GM21825 (cell line): ENCODE data around the gene PSMD2.
"Not testable (repeated sequence)": the region's sequence is repeated elsewhere in the genome, so short reads cannot be mapped to it uniquely, and the experiment has no call there.

ENCODE experiments used
- ATAC-seq: cut with Tn5 transposase; IDR thresholded peaks from one replicate; pipeline ENCODE4 v1.9.1; 2021; ENCODE audit warnings: mild to moderate bottlenecking, moderate library complexity; ENCODE audit not compliant: unreplicated experiment

PSMD2 gene

DNA sequence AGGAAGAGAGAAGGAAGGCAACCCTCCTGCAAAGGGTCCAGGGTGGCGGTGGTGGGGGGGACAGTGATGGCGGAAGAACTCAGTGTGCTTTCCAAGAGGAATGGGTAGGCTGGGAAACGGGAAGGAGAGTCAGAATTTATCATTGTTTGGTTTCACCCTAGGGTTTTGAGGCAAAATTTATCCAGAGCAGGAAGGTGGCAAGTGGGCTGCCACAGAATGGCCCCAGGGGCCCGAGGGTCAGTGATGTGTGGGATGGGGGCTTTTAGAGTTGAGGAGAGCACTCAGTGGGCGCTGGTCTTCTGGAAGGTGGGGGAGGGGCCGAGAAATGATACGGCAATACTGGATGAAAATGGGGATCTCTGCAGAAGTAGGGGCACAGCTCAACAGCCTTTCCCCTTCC lies 38.9 kb downstream of the PSMD2 start:
- no peak for ATAC-seq

DNA sequence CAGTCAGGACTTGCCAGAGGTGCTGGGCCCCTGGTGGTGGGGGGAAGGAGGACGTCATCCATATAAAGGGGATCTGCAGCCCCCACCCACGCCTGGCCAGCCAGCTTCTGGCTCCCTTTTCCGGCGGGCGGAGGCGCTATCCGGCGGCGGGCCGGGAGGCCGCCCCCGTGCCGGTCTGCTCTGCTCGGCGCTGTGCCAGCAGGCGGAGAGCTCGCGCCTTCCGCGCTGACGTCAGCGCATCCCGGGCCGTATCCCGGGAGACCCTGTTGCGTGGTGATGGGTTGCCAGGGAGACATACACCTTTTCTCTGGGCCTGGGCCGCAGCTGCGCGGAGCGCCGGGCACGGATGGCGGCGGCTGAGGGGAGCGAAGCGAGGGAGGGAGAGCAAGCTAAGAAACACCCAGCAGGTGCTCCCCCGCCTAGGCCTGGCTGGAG lies 39.5 kb downstream of the PSMD2 start:
- ATAC-seq = no peak

DNA sequence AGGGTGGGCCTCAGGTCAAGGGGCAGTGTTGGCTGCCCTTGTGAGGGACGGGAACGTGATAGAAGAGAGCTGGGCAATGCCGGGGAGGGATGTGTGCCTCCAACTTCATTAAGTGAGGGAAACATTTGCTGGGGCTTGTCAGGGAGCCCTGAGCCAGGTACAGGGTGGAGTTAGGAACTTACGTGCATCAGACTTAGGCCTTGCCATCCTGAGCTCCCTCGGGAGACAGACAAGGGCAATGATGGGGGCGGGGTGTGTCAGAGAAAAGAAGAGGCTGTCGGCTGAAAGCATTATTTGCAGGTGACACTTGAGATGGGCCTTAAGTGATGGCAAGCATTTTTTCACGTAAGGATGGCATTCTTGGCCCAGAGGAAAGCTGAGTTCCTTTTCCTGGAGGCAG lies 40.0 kb downstream of the PSMD2 start:
- ATAC-seq = no peak

DNA sequence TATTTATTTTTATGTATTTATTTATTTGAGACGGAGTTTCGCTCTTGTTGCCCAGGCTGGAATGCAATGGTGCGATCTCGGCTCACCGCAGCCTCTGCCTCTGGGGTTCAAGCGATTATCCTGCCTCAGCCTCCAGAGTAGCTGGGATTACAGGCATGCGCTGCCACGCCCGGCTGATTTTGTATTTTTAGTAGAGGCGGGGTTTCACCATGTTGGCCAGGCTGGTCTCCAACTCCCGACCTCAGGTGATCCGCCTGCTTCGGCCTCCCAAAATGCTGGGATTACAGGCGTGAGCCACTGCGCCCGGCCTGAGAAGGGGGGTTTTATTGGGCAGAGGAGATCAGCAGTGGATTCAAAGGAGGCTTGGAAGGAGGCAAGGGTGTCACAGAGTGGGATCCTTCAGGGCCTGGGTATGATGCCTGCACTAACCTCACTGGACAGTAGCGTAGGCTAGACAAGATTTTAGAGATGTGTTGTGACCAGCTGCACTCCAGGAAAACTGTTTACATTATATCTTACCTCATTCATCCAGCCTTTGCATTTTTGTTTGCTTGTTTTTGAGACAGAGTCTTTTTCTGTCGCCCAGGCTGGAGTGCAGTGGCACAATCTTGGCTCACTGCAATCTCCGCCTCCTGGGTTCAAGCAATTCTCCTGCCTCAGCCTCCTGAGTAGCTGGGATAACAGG lies 40.6 kb downstream of the PSMD2 start:
- not testable (repeated sequence) for ATAC-seq

DNA sequence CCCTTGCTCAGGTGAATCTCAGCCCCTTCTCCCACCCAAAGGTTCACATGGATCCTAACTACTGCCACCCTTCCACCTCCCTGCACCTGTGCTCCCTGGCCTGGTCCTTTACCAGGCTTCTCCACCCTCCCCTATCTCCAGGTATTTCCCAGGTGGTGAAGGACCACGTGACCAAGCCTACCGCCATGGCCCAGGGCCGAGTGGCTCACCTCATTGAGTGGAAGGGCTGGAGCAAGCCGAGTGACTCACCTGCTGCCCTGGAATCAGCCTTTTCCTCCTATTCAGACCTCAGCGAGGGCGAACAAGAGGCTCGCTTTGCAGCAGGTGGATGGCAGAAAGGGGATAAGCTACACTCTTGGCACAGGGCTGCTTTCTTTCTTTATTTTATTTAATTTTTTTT lies 42.9 kb downstream of the PSMD2 start:
- ATAC-seq = no peak

DNA sequence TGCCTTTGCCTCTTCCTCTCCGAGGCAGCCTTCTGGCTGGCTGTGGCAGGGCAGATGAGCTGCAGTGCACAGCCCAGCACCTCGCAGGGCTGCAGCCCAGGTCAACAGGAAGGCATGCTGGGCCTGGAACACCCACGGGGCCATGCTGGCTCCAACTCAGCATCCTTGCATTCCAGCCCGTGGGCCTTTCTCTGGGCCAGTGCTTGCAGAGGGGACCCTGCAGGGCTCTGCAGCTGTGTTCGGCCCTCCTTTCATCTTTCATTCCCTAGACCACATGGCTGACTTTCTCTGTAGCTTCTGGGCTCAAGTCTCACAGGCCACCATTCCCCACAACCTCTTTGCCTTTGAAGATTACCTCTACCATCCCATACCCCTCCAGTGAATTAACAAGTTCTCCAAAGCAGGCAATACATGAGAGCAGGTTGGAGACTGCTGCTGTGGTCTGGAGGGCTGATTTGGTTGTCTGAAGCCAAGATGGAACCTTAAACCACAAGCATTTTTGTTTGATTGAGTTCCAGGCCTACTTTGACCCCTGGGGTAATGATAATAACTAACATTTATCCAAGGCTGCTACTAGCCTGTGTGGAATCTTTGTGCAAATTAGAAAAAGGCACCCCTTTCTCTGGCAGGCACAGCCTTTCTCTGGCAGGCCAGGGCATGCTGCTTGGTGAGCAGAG lies 44.3 kb downstream of the PSMD2 start:
- no peak for ATAC-seq

DNA sequence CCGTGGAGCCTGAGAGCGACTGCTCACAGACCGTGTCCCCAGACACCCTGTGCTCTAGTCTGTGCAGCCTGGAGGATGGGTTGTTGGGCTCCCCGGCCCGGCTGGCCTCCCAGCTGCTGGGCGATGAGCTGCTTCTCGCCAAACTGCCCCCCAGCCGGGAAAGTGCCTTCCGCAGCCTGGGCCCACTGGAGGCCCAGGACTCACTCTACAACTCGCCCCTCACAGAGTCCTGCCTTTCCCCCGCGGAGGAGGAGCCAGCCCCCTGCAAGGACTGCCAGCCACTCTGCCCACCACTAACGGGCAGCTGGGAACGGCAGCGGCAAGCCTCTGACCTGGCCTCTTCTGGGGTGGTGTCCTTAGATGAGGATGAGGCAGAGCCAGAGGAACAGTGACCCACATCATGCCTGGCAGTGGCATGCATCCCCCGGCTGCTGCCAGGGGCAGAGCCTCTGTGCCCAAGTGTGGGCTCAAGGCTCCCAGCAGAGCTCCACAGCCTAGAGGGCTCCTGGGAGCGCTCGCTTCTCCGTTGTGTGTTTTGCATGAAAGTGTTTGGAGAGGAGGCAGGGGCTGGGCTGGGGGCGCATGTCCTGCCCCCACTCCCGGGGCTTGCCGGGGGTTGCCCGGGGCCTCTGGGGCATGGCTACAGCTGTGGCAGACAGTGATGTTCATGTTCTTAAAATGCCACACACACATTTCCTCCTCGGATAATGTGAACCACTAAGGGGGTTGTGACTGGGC lies 45.7 kb downstream of the PSMD2 start:
- no peak for ATAC-seq

DNA sequence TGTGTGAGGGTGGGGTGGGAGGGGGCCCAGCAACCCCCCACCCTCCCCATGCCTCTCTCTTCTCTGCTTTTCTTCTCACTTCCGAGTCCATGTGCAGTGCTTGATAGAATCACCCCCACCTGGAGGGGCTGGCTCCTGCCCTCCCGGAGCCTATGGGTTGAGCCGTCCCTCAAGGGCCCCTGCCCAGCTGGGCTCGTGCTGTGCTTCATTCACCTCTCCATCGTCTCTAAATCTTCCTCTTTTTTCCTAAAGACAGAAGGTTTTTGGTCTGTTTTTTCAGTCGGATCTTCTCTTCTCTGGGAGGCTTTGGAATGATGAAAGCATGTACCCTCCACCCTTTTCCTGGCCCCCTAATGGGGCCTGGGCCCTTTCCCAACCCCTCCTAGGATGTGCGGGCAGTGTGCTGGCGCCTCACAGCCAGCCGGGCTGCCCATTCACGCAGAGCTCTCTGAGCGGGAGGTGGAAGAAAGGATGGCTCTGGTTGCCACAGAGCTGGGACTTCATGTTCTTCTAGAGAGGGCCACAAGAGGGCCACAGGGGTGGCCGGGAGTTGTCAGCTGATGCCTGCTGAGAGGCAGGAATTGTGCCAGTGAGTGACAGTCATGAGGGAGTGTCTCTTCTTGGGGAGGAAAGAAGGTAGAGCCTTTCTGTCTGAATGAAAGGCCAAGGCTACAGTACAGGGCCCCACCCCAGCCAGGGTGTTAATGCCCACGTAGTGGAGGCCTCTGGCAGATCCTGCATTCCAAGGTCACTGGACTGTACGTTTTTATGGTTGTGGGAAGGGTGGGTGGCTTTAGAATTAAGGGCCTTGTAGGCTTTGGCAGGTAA lies 46.5 kb downstream of the PSMD2 start:
- ATAC-seq = no peak

DNA sequence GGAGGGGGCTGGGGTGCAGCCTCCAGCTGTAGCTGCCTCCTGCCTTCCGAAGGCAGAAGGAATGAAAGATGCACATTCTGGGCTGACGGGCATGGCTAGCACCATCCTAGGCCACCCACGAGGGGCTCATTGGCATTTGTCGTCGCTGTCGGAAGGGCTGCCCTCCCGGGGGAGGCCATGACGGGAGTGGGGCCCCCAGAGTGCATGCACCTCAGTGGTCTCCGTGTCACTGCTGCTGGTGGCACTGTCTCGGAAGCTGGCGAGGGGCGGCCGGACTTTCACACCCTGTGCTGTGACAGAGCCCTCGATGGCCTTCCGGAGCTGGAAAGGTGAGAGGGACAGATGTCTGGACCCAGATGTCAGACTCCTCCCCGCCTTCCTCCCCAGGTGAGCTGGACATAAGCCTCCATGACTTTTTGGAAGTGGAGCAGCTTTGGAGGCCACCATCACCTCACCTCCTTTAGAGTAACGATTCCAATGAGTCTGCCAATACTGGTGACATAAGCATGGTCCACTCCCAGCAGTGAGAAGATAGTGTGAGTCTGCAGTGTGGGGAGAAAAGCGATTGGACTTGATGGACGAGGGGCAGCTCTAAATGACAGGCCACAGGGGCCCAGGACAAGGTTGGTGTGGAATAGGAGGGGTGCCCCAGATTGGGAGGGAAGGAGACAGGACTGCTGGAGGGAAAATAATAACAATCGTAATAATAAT lies 47.6 kb downstream of the PSMD2 start:
- no peak for ATAC-seq

DNA sequence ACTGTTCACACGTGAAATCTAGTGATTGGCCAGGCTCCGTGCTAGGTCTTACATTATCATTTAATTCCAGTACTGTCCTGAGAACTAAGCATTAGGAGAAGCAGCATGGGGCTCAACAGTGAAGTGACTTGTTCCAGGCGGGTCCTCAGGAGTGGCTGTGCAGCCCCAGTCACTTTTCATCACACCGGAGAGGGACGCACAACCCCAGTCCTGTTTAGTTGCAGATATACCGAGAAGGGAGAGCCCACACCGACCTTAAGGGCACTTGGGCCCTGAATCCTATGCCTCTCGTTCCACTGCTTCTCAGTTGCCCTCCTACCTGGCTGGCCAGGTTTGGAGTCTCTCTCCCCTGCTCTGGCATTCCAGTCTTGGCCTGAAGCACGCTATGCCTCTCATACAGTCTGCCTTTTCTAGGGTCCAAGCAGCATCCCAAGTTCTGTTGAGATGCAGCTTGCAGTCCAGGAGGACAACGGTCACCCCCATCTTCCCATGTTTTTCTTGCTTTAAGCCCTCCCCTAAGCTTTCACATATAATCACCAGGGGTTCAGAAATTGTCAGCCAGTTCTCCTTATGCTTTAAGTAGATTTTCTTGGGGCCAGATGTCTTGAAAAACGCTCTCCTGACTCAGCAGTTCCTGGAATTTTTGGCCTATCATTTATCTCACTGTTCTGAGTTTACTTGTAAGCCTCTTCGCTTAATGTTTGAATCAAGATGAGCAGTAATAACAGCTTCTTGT lies 48.4 kb downstream of the PSMD2 start:
- ATAC-seq = no peak

DNA sequence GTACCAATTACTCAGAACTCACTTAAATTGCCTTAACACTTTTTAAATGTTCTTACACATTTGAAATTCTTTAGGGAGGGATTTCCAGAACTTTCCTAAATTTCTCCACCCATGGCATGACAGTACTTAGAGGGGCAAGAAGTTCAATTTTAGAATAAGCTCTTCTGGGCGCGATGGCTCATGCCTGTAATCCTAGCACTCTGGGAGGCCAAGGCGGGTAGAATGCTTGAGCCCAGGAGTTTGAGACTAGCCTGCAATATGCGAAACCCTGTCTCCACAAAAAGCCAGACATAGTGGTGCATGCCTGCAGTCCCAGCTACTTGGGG lies 49.0 kb downstream of the PSMD2 start:
- no peak for ATAC-seq

DNA sequence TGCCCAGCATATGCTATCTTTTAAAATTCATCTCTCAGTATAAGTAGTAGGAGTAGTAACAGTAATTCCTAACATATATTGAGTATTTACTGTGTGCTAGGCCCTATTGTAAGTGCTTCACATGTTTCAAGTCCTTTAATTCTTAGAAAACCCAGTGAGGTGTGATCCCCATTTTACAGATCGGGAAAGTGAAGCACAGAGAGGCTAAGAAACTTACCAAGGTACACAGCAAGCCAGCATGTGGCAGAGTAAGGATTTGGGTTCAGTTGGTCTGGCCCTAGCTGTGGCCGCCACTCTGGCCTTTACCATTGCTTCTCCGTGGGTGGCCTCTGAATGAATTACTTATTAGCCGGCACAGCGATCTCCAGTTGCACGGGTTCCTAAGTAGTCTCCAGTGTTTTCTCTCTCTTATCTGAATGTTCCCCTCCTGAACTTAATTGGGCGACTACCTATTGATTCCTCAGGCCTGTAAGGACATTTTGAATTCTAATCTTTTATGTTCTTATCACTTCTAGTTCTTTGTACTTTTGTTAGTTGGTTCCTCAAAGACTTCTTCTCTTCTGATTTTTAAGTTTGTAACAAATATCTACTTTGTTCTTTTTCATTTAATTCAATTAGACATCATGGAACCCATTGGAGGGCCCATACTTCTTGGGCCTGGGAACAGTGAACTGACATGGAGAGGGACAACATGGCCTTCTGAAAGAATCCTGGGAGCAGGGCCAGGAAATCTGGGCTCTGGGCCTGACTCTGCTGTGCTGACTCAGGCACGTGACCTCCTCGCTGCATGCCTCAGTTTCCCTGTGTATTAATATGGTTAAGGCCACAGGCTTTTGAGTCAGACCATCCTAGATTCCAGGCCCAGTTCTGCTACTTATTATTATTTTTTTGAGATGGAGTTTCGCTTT lies 50.8 kb downstream of the PSMD2 start:
- ATAC-seq = no peak

DNA sequence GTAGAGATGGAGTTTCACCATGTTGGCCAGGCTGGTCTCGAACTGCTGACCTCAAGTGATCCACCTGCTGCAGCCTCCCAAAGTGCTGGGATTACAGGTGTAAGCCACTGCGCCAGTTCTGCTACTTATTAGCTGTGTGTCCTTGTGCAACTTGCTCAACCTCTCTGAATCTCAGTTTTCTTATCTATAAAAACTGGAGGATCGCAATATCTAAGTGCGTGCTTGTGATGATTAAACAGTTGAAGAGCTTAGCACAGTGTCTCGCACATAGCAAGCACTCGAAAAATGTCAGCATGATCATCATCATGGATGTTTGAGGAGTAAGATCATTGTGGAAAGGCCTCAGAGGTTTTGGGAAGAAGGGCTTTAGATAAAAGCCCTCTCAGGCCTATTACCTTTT lies 51.6 kb downstream of the PSMD2 start:
- ATAC-seq = no peak

DNA sequence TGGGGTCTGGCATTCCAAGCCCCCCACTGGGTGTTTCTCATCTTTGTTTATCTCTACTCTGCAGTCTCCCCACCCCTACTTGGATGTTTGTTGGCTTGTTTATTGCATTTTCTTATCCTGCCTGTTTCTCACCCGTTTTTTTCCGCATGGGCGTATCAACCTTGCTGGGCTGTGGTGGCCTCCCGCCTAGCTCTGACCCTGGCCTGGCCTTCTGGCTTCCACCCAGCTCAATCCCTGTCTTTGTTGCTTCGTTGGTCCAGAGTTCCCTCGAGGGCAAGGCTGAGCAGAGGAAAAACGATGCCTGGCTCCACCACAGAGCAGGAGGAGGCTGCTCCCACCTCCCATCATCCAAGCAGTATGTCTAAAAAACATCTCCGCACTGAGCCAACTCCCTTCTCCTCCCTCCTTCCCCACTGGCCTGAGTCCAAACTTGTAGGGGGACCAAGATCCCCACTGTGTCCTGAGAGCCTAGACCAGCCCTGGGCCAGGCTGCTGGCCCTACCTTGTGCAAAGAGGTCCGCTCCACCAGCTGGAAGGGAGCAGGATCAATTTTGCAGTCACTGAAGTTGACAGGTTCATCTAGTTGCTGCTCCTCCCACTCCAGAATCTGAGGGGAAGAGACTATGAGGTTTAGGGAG lies 52.6 kb downstream of the PSMD2 start:
- ATAC-seq = no peak

DNA sequence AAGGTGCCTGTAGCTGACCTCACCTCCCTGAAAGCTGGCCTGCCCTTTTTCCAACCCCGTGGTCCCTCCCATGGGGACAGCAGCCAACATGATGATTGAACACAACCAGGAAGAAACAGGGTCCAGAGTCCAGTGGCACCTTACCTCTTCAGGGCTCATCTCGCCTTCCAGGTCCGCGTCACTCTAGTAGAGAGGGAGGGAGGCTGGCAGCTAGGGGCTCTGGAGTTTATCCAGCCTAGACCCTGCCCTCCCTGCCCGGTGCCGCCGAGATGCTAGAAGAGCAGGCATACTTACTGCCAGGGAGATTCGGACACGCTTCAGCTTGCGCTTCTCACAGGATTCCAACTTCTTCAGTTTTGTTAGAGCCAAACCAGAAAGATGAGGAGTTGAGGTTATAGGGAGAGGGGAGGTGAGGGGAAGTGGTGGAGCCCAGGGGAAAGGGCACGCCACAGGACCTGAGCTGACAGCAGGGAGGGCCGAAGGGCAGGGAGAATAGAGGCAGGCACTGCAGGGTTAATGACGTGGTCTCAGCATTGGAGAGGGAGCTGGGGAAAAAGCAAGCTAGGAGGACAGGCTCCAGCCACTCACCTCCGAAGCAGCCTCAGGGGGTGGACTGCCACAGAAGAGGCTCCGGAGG lies 53.2 kb downstream of the PSMD2 start:
- ATAC-seq = no peak

DNA sequence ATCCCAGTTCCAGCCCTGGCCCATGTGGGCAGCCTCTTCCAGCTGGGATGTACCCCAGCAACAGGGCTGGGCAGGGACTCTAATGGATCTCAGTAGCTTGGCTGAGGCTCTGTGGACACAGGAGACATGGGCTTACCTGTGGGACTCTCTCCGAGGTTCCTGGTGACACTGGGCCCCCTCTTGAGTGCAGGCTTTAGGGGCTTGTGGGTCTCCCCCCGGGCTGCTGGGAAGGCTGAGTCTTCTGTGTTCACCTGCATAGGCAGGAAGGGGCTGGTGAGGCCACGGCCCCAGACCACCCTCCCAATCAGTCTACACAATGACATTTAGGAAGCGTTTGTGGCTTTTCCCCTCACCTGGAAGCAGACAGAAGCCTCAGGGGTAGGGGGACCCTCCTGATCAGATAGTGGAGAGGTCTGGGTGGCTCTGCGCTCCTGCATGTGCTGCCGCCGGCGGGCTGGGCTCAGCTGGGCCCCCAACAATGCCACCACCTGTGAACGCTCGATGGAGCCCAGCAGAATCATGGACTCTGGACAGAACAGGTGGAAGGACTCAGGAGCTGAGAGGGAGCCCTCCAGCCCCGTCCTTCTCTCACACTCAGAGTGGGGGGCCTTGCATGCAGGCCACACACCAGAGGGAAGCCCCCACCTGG lies 54.0 kb downstream of the PSMD2 start:
- ATAC-seq = no peak

DNA sequence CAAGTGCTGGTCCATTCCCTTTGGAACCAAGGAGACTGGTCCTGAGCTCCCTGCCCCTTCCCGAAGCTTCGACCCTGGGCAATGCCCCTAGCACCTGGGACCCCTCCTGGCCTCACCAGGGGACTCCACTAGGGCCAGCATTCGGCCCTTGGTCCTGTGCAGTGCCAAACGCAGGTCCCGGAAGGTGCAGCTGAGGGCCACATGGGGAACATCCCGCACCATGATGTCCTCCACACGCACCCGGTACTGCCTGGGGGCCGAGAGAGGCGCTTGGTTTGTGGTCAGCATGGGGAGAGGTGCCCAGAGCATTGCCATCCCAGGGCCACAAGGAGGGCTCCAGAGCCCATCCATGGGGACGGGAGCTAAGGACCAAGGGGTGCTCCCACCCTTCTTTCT lies 54.5 kb downstream of the PSMD2 start:
- ATAC-seq = no peak
